GM23248 (cell line): Measurements from ENCODE around the gene PANK1. TPM values are rescaled to one million over a fixed set of nuclear protein-coding genes. Genes with fewer than 3 reads are reported as not detected.

Source experiments
- DNase-seq: peaks from one replicate; pipeline ENCODE4 v3.0.0-alpha.2; 2015
- H2AFZ ChIP-seq: fragments of 200-600 bp; sonication (generic); 2 replicates; pipeline ENCODE4 v1.6.1; 2016; ENCODE audit warnings: antibody characterized with exemption
- H3F3A ChIP-seq: fragments of 200-600 bp; sonication (generic); 2 replicates; pipeline ENCODE4 v1.6.1; 2016; ENCODE audit warnings: mild to moderate bottlenecking, antibody characterized with exemption, mixed run types; ENCODE audit not compliant: insufficient read depth
- H3K27ac ChIP-seq: fragments of 200-600 bp; sonication (generic); 2 replicates; pipeline ENCODE4 v1.5.1; 2016; ENCODE audit warnings: mild to moderate bottlenecking
- H3K27me3 ChIP-seq: fragments of 200-600 bp; sonication (generic); replicated peaks from 2 replicates; pipeline ENCODE4 v1.6.1; 2016; ENCODE audit warnings: mild to moderate bottlenecking; ENCODE audit not compliant: insufficient read depth
- H3K36me3 ChIP-seq: fragments of 200-600 bp; sonication (generic); 2 replicates; pipeline ENCODE4 v1.6.1; 2016; ENCODE audit warnings: low read depth, mild to moderate bottlenecking
- H3K4me1 ChIP-seq: fragments of 200-600 bp; sonication (generic); 2 replicates; pipeline ENCODE4 v1.6.1; 2016; ENCODE audit warnings: mild to moderate bottlenecking; ENCODE audit not compliant: insufficient read depth
- H3K4me2 ChIP-seq: fragments of 200-600 bp; sonication (generic); one replicate; pipeline ENCODE4 v1.6.1; 2016; ENCODE audit warnings: mild to moderate bottlenecking; ENCODE audit not compliant: unreplicated experiment
- H3K4me3 ChIP-seq: fragments of 200-600 bp; sonication (generic); 2 replicates; pipeline ENCODE4 v1.5.1; 2016; ENCODE audit warnings: mild to moderate bottlenecking
- H3K79me2 ChIP-seq: fragments of 200-600 bp; sonication (generic); 2 replicates; pipeline ENCODE4 v1.6.1; 2016; ENCODE audit warnings: mild to moderate bottlenecking; ENCODE audit not compliant: insufficient read depth
- H3K9ac ChIP-seq: fragments of 200-600 bp; sonication (generic); 2 replicates; pipeline ENCODE4 v1.6.1; 2016; ENCODE audit warnings: mild to moderate bottlenecking
- H3K9me2 ChIP-seq: fragments of 200-600 bp; sonication (generic); 2 replicates; pipeline ENCODE4 v1.6.1; 2016; ENCODE audit warnings: mixed run types, mild to moderate bottlenecking, moderate library complexity; ENCODE audit not compliant: insufficient read depth
- H3K9me3 ChIP-seq: fragments of 200-600 bp; sonication (generic); one replicate; pipeline ENCODE4 v1.6.1; 2017; ENCODE audit warnings: low read depth
- H4K20me1 ChIP-seq: fragments of 200-600 bp; sonication (generic); 2 replicates; pipeline ENCODE4 v1.6.0; 2016; ENCODE audit not compliant: insufficient read depth
- EZH2 ChIP-seq: fragments of 200-600 bp; sonication (generic); IDR thresholded peaks from 2 replicates; pipeline ENCODE4 v1.6.1; 2018; ENCODE audit warnings: antibody characterized with exemption, mild to moderate bottlenecking; ENCODE audit not compliant: insufficient read depth, poor library complexity, severe bottlenecking
- EZH2phosphoT487 ChIP-seq: fragments of 200-600 bp; sonication (generic); IDR thresholded peaks from 2 replicates; pipeline ENCODE4 v1.6.1; 2018; ENCODE audit warnings: antibody characterized with exemption, moderate library complexity, mild to moderate bottlenecking, low read depth; ENCODE audit not compliant: insufficient read depth
- WGBS, 2 experiments: methylation state at CpG; one replicate each; pipeline ENCODE4 v1.1.6; 2015 to 2017; ENCODE audit warnings: low lambda C conversion rate in 2 of 2, low coverage in 1 of 2; ENCODE audit errors: missing lambda C conversion rate in 2 of 2; 5-methylcytosine and 5-hydroxymethylcytosine counted together
- in situ Hi-C: fragments of 300-500 bp; cut with MboI; formaldehyde crosslinking; loops from 2 replicates; pipeline ENCODE4 v1.15.0; 2020
- polyA plus RNA-seq: library from polyadenylated mRNA; unstranded; fragments of >200 nt; fragmentation: Nextera tagmentation; extraction: Ambion mirVana; gene quantifications from 2 replicates; pipeline ENCODE4 v1.2.1, GENCODE V29; 2016
- total RNA-seq: library from RNA; depleted of rRNA; stranded (reverse); fragments of >200 nt; shearing (Covaris generic); gene quantifications from 2 replicates; pipeline ENCODE4 v1.2.3, GENCODE V29; 2014; rRNA removed

PANK1 gene
- total RNA-seq (3.6 and 4.6 TPM in 2 replicates), polyA plus RNA-seq (2.1 and 3.3 TPM in 2 replicates)

- H3K79me2 ChIP-seq = peaks cover 31% of the 10 kb centered on the region
- peak within 1 kb of the TSS; percentile 83 for H3K9ac ChIP-seq
- H3F3A ChIP-seq = peaks cover 7% of the 10 kb centered on the region; the same call in 1 of the 2 replicates
- no peaks in the 10 kb centered on the region for H4K20me1 ChIP-seq
- no peaks in the 10 kb centered on the region for H3K9me2 ChIP-seq
- WGBS, 2 experiments = 1% methylated on average over 31 to 55 of the region's 56 CpGs
- in situ Hi-C loops = no loop called here
- peak; percentile 87 for DNase-seq
- no peak for TF ChIP-seq EZH2phosphoT487
- no peak for TF ChIP-seq EZH2
- no peaks in the 10 kb centered on the region for H3K9me3 ChIP-seq
- H3K27ac ChIP-seq = peak within 1 kb of the TSS; percentile 80
- H3K36me3 ChIP-seq = no peaks in the 10 kb centered on the region
- peak within 1 kb of the TSS; percentile 94 for H2AFZ ChIP-seq
- H3K4me3 ChIP-seq = peak within 1 kb of the TSS; percentile 83
- no peaks in the 10 kb centered on the region for H3K27me3 ChIP-seq
- H3K4me2 ChIP-seq = peak within 1 kb of the TSS; percentile 98
- peaks cover 13% of the 10 kb centered on the region; the same call in 1 of the 2 replicates for H3K4me1 ChIP-seq
These were observed at the start of gene PANK1 for GRCh38 chr10:89644967-89645741. Gene PANK1 (minus strand): TSS chr10:89645242. CDS start chr10:89644891, 351 bp downstream.

GRCh38 chr10:89693176-89693575 is 48.1 kb upstream of the PANK1 start:
- Histone ChIP-seq H3K79me2 (no peaks in the 10 kb centered on the region), H3K36me3 (no peaks in the 10 kb centered on the region), H3K9me2 (no peaks in the 10 kb centered on the region), H2AFZ (no peak overlapping the region), H3K4me3 (no peak overlapping the region), H4K20me1 (no peaks in the 10 kb centered on the region), H3K27ac (no peak overlapping the region), H3K4me1 (no peaks in the 10 kb centered on the region), H3K27me3 (no peaks in the 10 kb centered on the region), H3K9ac (no peak overlapping the region), H3F3A (no peaks in the 10 kb centered on the region), H3K4me2 (no peak overlapping the region), H3K9me3 (no peaks in the 10 kb centered on the region)
- no peak for TF ChIP-seq EZH2phosphoT487
- no peak for TF ChIP-seq EZH2
- WGBS, 2 experiments = 95 to 96% methylated on average over 5 of the region's 5 CpGs
- in situ Hi-C loops = no loop called here
- no peak for DNase-seq

GRCh38 chr10:89692416-89692815 is 47.4 kb upstream of the PANK1 start:
- no peaks in the 10 kb centered on the region for H3F3A ChIP-seq
- H3K4me3 ChIP-seq = no peak overlapping the region
- H3K9me2 ChIP-seq = no peaks in the 10 kb centered on the region
- no peaks in the 10 kb centered on the region for H3K36me3 ChIP-seq
- DNase-seq = no peak
- no peaks in the 10 kb centered on the region for H3K4me1 ChIP-seq
- H3K27me3 ChIP-seq = no peaks in the 10 kb centered on the region
- 80 to 82% methylated on average over 4 of the region's 4 CpGs for WGBS, 2 experiments
- no peak overlapping the region for H3K4me2 ChIP-seq
- in situ Hi-C loops = no loop called here
- no peak for TF ChIP-seq EZH2
- no peak for TF ChIP-seq EZH2phosphoT487
- no peaks in the 10 kb centered on the region for H4K20me1 ChIP-seq
- no peak overlapping the region for H3K9ac ChIP-seq
- H3K9me3 ChIP-seq = no peaks in the 10 kb centered on the region
- no peaks in the 10 kb centered on the region for H3K79me2 ChIP-seq
- no peak overlapping the region for H2AFZ ChIP-seq
- no peak overlapping the region for H3K27ac ChIP-seq

- in situ Hi-C loops = no loop called here
- Histone ChIP-seq H2AFZ (no peak overlapping the region), H3F3A (no peaks in the 10 kb centered on the region), H3K4me3 (no peak overlapping the region), H3K27me3 (no peaks in the 10 kb centered on the region), H3K4me1 (peaks cover under 1% of the 10 kb centered on the region; the same call in 1 of the 2 replicates), H3K27ac (no peak overlapping the region), H3K79me2 (no peaks in the 10 kb centered on the region), H3K36me3 (no peaks in the 10 kb centered on the region), H3K9me3 (no peaks in the 10 kb centered on the region), H3K4me2 (no peak overlapping the region), H4K20me1 (no peaks in the 10 kb centered on the region), H3K9ac (no peak overlapping the region), H3K9me2 (no peaks in the 10 kb centered on the region)
- TF ChIP-seq EZH2phosphoT487 (no peak), EZH2 (no peak)
- DNase-seq = no peak
- WGBS, 2 experiments = 50 to 54% methylated on average over 2 of the region's 2 CpGs
These were observed 45.0 kb upstream of the PANK1 start for GRCh38 chr10:89690027-89690426.
